ENCODE results near the gene ST13. TPM values are rescaled to one million over a fixed set of nuclear protein-coding genes. Genes with fewer than 3 reads are reported as not detected.

The ST13 gene
- total and polyA plus RNA-seq, 2 of the 4 experiments (the other 2 are of a cell fraction): 115 to 235 TPM

GRCh38 chr22:40792451-40792850, 64.0 kb downstream of the ST13 start:
- Histone ChIP-seq H2AFZ (replicated peaks; ENCODE audit: low read length, poor library complexity) (no peak overlapping the region), H3K9ac (ENCODE audit: low read depth, low read length) (no peak overlapping the region), H4K8ac (ENCODE audit: low read depth in 2 of 2, low read length in 2 of 2) (no peak overlapping the region), H3K23ac (ENCODE audit: low read depth, low read length) (no peak overlapping the region), H3K36me3 (ENCODE audit: control insufficient read depth, insufficient read depth, low read length) (peaks cover 3% of the 10 kb centered on the region; the same call in 1 of the 2 replicates), H4K91ac (ENCODE audit: insufficient read depth, low read depth, low read length) (no peak overlapping the region), H2AK9ac (replicated peaks; ENCODE audit: low read depth, low read length, poor library complexity) (no peak overlapping the region), H2BK15ac (ENCODE audit: low read depth, low read length) (no peak overlapping the region), H3K14ac (replicated peaks; ENCODE audit: low read depth, low read length) (no peak overlapping the region), H4K5ac (ENCODE audit: low read depth, low read length) (no peak overlapping the region), H3K27me3 (ENCODE audit: control insufficient read depth, insufficient read depth, low read length) (no peaks in the 10 kb centered on the region), H2BK5ac (ENCODE audit: low read depth, low read length, poor library complexity, severe bottlenecking) (no peak overlapping the region), H3K79me1 (ENCODE audit: low read depth in 1 of 2, low read length in 2 of 2) (peaks cover 6 to 8% of the 10 kb centered on the region in 2 experiments; a peak in 3 of 4 replicates), H2BK20ac (ENCODE audit: low read depth, low read length) (no peak overlapping the region), H3K18ac (ENCODE audit: low read depth, low read length) (no peak overlapping the region), H4K20me1 (ENCODE audit: insufficient read depth, low read length) (no peaks in the 10 kb centered on the region), H3K4me2 (ENCODE audit: low read depth, low read length) (no peak overlapping the region), H3K56ac (ENCODE audit: extremely low read depth, insufficient read depth, low read length) (no peak overlapping the region), H3K9me1 (ENCODE audit: insufficient read depth, low read length) (peaks cover 3% of the 10 kb centered on the region; the same call in 1 of the 2 replicates), H3K27ac (ENCODE audit: insufficient read depth, low read length) (no peak overlapping the region), H3K4me1 (ENCODE audit: control insufficient read depth, insufficient read depth, low read length) (no peaks in the 10 kb centered on the region; the same call in 1 of the 2 replicates), H3K4me3 (ENCODE audit: insufficient read depth, low read depth, low read length) (no peak overlapping the region), H2AK5ac (ENCODE audit: low read depth, low read length) (no peak overlapping the region), H3K4ac (ENCODE audit: low read depth, low read length) (no peak overlapping the region), H2BK120ac (ENCODE audit: low read depth, low read length) (no peak overlapping the region), H3K9me3 (ENCODE audit: control insufficient read depth, insufficient read depth, low read length) (no peaks in the 10 kb centered on the region)
- ChIA-PET CTCF (no interaction called here), POLR2A (ENCODE audit: unreplicated experiment) (no interaction called here)
- no CpG with 5 or more reads among the region's 2 CpGs for WGBS, 2 experiments (ENCODE audit: extremely low coverage in 2 of 2, insufficient read length in 1 of 2)
- intact Hi-C loops (cut with micrococcal nuclease) (no loop called here), in situ Hi-C loops (cut with MboI; ENCODE audit: low sequenced_read_pairs) (no loop called here), dilution Hi-C loops (cut with HindIII; ENCODE audit: low sequenced_read_pairs, unreplicated experiment) (no loop called here)
- BruUV-seq (replicated peaks): no TSS peak
- ATAC-seq (ENCODE audit: low read depth) (no peak), DNase-seq (no peak)
- TF ChIP-seq, protein P1, sequence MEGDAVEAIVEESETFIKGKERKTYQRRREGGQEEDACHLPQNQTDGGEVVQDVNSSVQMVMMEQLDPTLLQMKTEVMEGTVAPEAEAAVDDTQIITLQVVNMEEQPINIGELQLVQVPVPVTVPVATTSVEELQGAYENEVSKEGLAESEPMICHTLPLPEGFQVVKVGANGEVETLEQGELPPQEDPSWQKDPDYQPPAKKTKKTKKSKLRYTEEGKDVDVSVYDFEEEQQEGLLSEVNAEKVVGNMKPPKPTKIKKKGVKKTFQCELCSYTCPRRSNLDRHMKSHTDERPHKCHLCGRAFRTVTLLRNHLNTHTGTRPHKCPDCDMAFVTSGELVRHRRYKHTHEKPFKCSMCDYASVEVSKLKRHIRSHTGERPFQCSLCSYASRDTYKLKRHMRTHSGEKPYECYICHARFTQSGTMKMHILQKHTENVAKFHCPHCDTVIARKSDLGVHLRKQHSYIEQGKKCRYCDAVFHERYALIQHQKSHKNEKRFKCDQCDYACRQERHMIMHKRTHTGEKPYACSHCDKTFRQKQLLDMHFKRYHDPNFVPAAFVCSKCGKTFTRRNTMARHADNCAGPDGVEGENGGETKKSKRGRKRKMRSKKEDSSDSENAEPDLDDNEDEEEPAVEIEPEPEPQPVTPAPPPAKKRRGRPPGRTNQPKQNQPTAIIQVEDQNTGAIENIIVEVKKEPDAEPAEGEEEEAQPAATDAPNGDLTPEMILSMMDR (conservative IDR thresholded peaks at IDR 0.05; ENCODE audit: low read depth, low read length): no peak
- TF ChIP-seq MXI1 (IDR thresholded peaks at IDR 0.05; ENCODE audit: borderline replicate concordance, low read depth, low read length) (no peak), FOS (IDR thresholded peaks at IDR 0.05; ENCODE audit: low read depth, low read length) (no peak), POLR2A (IDR thresholded peaks at IDR 0.05; ENCODE audit: low read depth, low read length) (no peak), RCOR1 (IDR thresholded peaks at IDR 0.05; ENCODE audit: insufficient replicate concordance, low read length) (no peak), MAZ (IDR thresholded peaks at IDR 0.05; ENCODE audit: borderline replicate concordance, low read depth, low read length) (no peak)
